AG04450 (cell line): ENCODE results near the gene PEX14. TPM values are rescaled to one million over a fixed set of nuclear protein-coding genes. Genes with fewer than 3 reads are reported as not detected.

ENCODE experiments used
- CTCF ChIA-PET: fragments of 300-600, 350-600 bp; formaldehyde crosslinking; extraction: SDS; loops from one replicate; lab custom pipeline; 2022; ENCODE audit warnings: antibody characterized with exemption, inconsistent platforms; lab: Charles Lee
- POLR2A ChIA-PET: fragments of 350-600 bp; formaldehyde crosslinking; extraction: SDS; loops from one replicate; lab custom pipeline; 2021; ENCODE audit warnings: antibody characterized with exemption, inconsistent platforms; lab: Yijun Ruan, JAX
- DNase-seq: peaks from one replicate; pipeline ENCODE4 v3.0.0-alpha.2; 2011; ENCODE audit warnings: low read depth, low spot score
- H3K27ac ChIP-seq: one replicate; pipeline ENCODE4 v1.5.1; 2012; ENCODE audit warnings: low read depth, low read length, control low read depth
- H3K27me3 ChIP-seq: one replicate; pipeline ENCODE4 v1.6.0; 2012; ENCODE audit warnings: low read length; ENCODE audit not compliant: control insufficient read depth, insufficient read depth
- H3K4me3 ChIP-seq: 2 replicates; pipeline ENCODE4 v1.5.1; 2011; ENCODE audit warnings: mild to moderate bottlenecking, low read depth, low read length, control low read depth
- H3K9me3 ChIP-seq: 2 replicates; pipeline ENCODE4 v1.5.1; 2012; ENCODE audit warnings: low read length; ENCODE audit not compliant: control insufficient read depth, insufficient read depth
- polyA plus RNA-seq: library from polyadenylated mRNA; depleted of rRNA; stranded (reverse); fragments of >200 nt; gene quantifications from 2 replicates; pipeline ENCODE4 v1.2.3, GENCODE V29; 2011
- TF ChIP-seq, protein P1 (sequence below): IDR thresholded peaks from 2 replicates; pipeline ENCODE4 v1.5.1; 2011; ENCODE audit warnings: low read depth, low read length, control low read depth, inconsistent platforms

PEX14 gene
- polyA plus RNA-seq, 1 experiment, result 6.6 TPM

DNA sequence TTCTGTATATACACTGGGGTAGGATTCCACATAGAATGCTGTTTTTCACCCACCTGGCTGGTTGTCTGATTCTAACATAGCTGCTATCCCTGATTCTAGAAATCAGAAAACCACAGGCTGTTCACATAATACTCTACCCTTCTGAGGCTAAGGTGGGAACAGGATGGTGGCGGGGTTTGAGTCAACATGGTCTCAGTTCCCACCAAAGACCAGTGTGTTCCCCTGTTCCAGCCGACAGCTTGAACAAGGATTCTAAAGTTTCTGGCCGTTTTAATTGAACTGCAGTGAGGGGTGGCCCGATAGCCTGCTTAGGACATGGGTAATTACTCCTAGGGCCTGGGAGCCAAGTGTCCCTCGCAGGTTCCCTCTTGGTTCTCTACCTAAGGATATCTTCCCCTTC lies 38.4 kb downstream of the PEX14 start:
- H3K4me3 ChIP-seq, result no peak overlapping the region
- H3K27me3 ChIP-seq, result no peaks in the 10 kb centered on the region
- POLR2A ChIA-PET, result no interaction called here
- H3K27ac ChIP-seq, result no peak overlapping the region
- CTCF ChIA-PET, result interaction anchor here (1.0 to 6.0 kb wide), 5 partner anchors 10 to 354 kb away, joined by 3 to 34 read pairs (median 8); no protein-coding TSS in a partner anchor
- TF ChIP-seq, protein P1, sequence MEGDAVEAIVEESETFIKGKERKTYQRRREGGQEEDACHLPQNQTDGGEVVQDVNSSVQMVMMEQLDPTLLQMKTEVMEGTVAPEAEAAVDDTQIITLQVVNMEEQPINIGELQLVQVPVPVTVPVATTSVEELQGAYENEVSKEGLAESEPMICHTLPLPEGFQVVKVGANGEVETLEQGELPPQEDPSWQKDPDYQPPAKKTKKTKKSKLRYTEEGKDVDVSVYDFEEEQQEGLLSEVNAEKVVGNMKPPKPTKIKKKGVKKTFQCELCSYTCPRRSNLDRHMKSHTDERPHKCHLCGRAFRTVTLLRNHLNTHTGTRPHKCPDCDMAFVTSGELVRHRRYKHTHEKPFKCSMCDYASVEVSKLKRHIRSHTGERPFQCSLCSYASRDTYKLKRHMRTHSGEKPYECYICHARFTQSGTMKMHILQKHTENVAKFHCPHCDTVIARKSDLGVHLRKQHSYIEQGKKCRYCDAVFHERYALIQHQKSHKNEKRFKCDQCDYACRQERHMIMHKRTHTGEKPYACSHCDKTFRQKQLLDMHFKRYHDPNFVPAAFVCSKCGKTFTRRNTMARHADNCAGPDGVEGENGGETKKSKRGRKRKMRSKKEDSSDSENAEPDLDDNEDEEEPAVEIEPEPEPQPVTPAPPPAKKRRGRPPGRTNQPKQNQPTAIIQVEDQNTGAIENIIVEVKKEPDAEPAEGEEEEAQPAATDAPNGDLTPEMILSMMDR, result no peak
- DNase-seq, result no peak
- H3K9me3 ChIP-seq, result no peaks in the 10 kb centered on the region

DNA sequence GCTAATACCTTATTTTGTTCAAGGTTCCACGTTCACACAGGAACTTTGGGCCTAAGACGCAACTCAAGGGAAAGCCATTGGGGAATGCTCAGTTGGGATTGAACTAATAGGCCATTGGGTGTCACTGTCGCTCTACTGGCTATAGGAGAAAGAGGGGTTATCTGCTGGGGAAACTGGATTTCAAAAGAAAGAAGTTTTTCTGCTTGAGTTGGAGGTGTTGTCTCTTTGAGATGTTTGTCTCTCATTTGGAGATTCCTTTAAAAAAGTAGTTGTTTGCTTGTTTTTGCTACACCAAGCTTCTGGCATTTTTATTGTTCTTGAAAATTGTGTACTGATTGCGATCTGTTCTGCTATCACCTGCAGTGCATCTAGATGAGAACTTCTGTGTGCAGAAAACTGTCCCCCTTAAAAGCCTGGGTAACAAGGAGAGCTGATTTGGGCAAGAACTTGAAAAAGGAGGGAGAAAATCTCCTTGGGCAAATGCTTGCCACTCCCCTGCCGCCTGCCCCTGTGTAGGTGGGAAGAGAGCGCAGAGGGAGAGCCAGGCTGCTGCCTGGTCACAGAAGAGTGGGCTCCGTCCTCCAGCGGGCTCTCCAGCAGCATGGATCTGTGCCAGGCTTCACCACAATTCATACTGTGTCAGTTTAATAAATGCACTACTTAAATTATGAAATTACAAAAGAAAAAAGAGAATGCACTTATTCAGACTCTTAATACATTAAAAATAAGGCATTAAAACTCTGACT lies 39.9 kb downstream of the PEX14 start:
- H3K4me3 ChIP-seq, result no peak overlapping the region
- H3K9me3 ChIP-seq, result no peaks in the 10 kb centered on the region
- H3K27me3 ChIP-seq, result no peaks in the 10 kb centered on the region
- DNase-seq, result no peak
- ChIA-PET POLR2A (interaction anchor here (0.6 kb wide), 1 partner anchor 44 kb away, joined by 6 read pairs; no protein-coding TSS in a partner anchor), CTCF (interaction anchor here (0.5 to 6.0 kb wide), 12 partner anchors 9 to 501 kb away, joined by 3 to 34 read pairs (median 3); no protein-coding TSS in a partner anchor)
- no peak overlapping the region for H3K27ac ChIP-seq
- TF ChIP-seq, protein P1, result peak; percentile 73

DNA sequence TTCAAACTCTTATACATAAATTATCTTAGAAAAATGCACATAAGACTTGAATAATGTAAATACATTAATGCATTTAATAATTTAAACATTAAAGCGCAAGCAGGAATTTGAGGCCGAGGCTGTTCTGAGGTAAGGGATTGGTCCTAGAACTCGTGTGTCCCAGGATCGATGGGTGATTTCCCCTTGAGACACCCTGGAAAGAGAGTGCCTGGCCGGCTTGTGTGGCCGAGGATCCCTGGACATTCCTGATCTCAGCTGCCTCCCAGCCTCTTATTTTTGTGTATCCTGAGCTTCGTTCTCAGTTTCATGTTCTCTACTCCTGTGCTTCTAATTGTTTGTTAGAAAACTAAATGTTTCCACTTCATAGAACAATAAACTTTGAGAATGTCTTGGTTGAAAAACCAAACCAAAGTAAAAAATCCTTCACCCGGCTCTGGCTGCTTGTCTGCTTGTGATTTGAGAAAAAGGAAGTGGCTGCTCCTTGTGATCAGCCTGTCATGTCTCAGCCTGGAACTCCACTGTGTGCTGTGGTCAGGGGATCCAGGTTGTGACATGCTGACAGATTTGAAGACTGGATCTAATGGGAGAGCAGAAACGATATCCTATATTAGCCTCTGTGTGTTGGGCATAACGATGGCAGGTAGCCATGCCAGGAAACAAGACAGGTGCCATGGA lies 40.7 kb downstream of the PEX14 start:
- TF ChIP-seq, protein P1, result no peak
- ChIA-PET CTCF (interaction anchor here (0.6 to 6.0 kb wide), 5 partner anchors 8 to 378 kb away, joined by 3 to 34 read pairs (median 9); no protein-coding TSS in a partner anchor), POLR2A (no interaction called here)
- no peak overlapping the region for H3K4me3 ChIP-seq
- DNase-seq, result no peak
- no peaks in the 10 kb centered on the region for H3K9me3 ChIP-seq
- no peak overlapping the region for H3K27ac ChIP-seq
- H3K27me3 ChIP-seq, result no peaks in the 10 kb centered on the region

DNA sequence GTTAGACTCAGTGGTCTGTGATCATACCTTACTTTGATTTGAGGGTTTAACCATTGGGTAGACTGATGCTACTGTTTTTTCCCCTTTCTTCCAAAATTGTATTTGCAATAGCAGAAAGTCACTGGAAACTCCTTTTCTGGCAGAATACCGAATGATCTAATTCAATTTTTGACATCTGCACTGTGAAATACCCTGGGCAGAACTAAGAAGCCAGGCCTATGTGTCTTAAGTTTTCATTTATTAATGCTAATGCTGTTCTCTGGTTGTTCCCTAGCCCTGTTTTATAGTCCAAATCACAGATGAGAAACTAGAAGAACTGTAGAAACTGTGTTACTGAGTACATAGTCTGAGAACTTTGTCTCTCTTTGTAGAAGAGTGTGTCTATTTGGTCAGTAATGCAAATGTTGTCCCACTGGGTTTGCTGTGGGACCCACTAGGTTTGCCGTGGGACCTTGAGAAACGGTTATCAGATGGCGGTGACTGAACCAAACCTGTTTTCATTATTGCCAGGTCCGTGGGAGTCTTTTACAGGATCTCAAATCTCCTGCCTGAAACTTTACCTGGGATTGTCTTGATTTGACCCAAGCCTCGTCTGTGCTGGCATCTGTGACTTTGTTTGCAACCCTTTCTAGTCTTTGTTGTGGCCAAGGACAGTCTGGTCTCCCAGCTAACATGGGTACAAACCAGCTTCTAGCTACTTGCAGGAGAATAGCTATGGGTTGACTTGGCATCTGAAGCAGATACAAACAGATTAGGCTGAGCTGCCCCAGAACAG lies 41.4 kb downstream of the PEX14 start:
- ChIA-PET CTCF (interaction anchor here (1.5 kb wide), 1 partner anchor 13 kb away, joined by 3 read pairs; no protein-coding TSS in a partner anchor), POLR2A (no interaction called here)
- no peak for DNase-seq
- no peak overlapping the region for H3K4me3 ChIP-seq
- H3K27me3 ChIP-seq, result no peaks in the 10 kb centered on the region
- TF ChIP-seq, protein P1, result no peak
- no peak overlapping the region for H3K27ac ChIP-seq
- H3K9me3 ChIP-seq, result no peaks in the 10 kb centered on the region
